HL-60 (cell line): ENCODE measurements around the gene POU5F1.

Source experiments
- POLR2AphosphoS5 ChIP-seq: IDR thresholded peaks from 2 replicates; pipeline ENCODE4 v1.6.1; 2012; ENCODE audit warnings: low read depth
- TF ChIP-seq, protein P1 (sequence below): IDR thresholded peaks from one replicate; pipeline ENCODE4 v1.5.1; 2011; ENCODE audit warnings: low read length, control low read depth, inconsistent platforms; ENCODE audit not compliant: insufficient read depth

DNA sequence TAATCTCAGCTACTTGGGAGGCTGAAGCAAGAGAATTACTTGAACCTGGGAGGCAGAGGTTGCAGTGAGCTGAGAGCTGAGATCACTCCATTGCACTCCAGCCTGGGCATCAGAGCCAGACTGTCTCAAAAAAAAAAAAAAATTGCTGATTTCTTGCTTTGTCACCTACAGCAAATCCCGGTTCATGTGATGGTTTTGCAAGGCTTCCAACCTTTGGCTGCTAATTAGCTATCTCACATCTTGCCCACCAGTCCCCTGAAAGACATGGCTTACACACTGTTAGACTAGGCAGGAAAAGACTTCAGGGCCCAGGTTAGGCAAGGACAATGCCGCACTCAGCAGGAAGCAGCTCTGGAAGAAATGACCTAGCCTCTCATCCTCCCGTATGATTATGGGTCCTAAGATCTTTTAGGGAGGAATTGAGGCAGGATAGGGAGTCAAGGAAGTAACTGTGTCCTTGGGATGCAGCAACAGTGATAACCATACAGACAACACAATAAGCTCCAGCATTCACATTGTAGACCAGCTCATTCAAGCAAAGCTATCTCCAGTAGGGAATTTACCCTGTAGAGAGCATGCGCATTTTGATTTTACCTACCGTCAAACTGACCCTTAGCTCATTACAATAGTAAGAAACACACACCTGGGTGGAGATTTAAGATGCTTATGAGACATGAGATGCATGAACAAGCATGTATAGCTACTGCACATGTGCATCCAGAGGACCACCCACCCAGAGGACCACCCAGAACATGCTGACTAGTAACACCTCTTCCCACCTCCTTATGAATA is 40.5 kb upstream of the POU5F1 start:
- TF ChIP-seq POLR2AphosphoS5, result no peak
- TF ChIP-seq, protein P1, sequence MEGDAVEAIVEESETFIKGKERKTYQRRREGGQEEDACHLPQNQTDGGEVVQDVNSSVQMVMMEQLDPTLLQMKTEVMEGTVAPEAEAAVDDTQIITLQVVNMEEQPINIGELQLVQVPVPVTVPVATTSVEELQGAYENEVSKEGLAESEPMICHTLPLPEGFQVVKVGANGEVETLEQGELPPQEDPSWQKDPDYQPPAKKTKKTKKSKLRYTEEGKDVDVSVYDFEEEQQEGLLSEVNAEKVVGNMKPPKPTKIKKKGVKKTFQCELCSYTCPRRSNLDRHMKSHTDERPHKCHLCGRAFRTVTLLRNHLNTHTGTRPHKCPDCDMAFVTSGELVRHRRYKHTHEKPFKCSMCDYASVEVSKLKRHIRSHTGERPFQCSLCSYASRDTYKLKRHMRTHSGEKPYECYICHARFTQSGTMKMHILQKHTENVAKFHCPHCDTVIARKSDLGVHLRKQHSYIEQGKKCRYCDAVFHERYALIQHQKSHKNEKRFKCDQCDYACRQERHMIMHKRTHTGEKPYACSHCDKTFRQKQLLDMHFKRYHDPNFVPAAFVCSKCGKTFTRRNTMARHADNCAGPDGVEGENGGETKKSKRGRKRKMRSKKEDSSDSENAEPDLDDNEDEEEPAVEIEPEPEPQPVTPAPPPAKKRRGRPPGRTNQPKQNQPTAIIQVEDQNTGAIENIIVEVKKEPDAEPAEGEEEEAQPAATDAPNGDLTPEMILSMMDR, result no peak
